B cell (primary cell): ENCODE results near the gene RANBP3L. TPM values are rescaled to one million over a fixed set of nuclear protein-coding genes. Genes with fewer than 3 reads are reported as not detected.

Source experiments
- ATAC-seq: fragments of 200-7000 bp; cut with Tn5 transposase; one replicate; pipeline ENCODE4 v1.10.0; 2021; ENCODE audit warnings: low read depth, mild to moderate bottlenecking, moderate number of reproducible peaks, moderate library complexity
- CTCF ChIA-PET: fragments of 350-600 bp; sonication (Branson Sonifier 250); formaldehyde crosslinking; loops from one replicate; lab custom pipeline; 2021; ENCODE audit warnings: antibody characterized with exemption, inconsistent platforms; lab: Charles Lee
- POLR2A ChIA-PET: fragments of 350-600 bp; sonication (Branson Sonifier 250); formaldehyde crosslinking; loops from one replicate; lab custom pipeline; 2021; ENCODE audit warnings: antibody characterized with exemption; lab: Charles Lee
- DNase-seq: peaks from one replicate; pipeline ENCODE4 v3.0.0; 2013
- H2AFZ ChIP-seq: 2 replicates; pipeline ENCODE4 v1.6.1; 2012; ENCODE audit warnings: mild to moderate bottlenecking, low read depth, low read length; ENCODE audit not compliant: insufficient read depth, poor library complexity, severe bottlenecking
- H3K27ac ChIP-seq, 2 donors: 1 replicate in 1 of 2; 2 replicates in 1 of 2; pipeline ENCODE4 v1.5.1; 2012 to 2013; ENCODE audit warnings: low read length in 2 of 2, mild to moderate bottlenecking in 2 of 2, moderate library complexity in 1 of 2
- H3K27me3 ChIP-seq, 4 experiments: fragments of 200-600 bp in 1 of 4; sonication (generic) in 1 of 4; replicated peaks in 1 of 4; 1 replicate in 2 of 4; 2 replicates in 2 of 4; pipeline versions ENCODE4 v1.6.1 to v1.7.0; 2013 to 2016; ENCODE audit warnings: low read length in 3 of 4, mild to moderate bottlenecking in 2 of 4, mixed read lengths in 1 of 4, moderate library complexity in 1 of 4; ENCODE audit not compliant: insufficient read depth in 4 of 4, control insufficient read depth in 3 of 4; ENCODE audit errors: control extremely low read depth in 1 of 4
- H3K36me3 ChIP-seq, 2 experiments: replicated peaks in 1 of 2; 1 replicate in 1 of 2; 2 replicates in 1 of 2; pipeline versions ENCODE4 v1.6.1 to v1.7.1; 2013; ENCODE audit warnings: low read length in 1 of 2; ENCODE audit not compliant: insufficient read depth in 2 of 2, control insufficient read depth in 1 of 2; ENCODE audit errors: control extremely low read depth in 1 of 2, extremely low read depth in 1 of 2
- H3K4me1 ChIP-seq, 2 donors: fragments of 200-600 bp in 1 of 2; sonication (generic) in 1 of 2; 1 replicate in 1 of 2; 2 replicates in 1 of 2; pipeline versions ENCODE4 v1.5.1 to v1.6.1; 2013 to 2017; ENCODE audit warnings: low read length in 2 of 2; ENCODE audit not compliant: control insufficient read depth in 2 of 2, insufficient read depth in 2 of 2
- H3K4me2 ChIP-seq: replicated peaks from 2 replicates; pipeline ENCODE3; 2012; ENCODE audit warnings: mild to moderate bottlenecking, low read depth, low read length; ENCODE audit not compliant: poor library complexity, severe bottlenecking
- H3K4me3 ChIP-seq, 5 experiments: fragments of 200-600 bp in 1 of 5; sonication (generic) in 1 of 5; 1 replicate in 3 of 5; 2 replicates in 2 of 5; pipeline versions ENCODE4 v1.5.1 to v1.7.0; 2011 to 2016; ENCODE audit warnings: low read length in 4 of 5, mild to moderate bottlenecking in 4 of 5, low read depth in 2 of 5, control low read depth in 1 of 5, moderate library complexity in 1 of 5; ENCODE audit not compliant: insufficient read depth in 1 of 5; ENCODE audit errors: control extremely low read depth in 1 of 5, extremely low read depth in 1 of 5
- H3K79me2 ChIP-seq: fragments of 200-600 bp; sonication (generic); one replicate; pipeline ENCODE4 v1.6.0; 2016; ENCODE audit warnings: low read length; ENCODE audit not compliant: control insufficient read depth, insufficient read depth
- H3K9ac ChIP-seq: fragments of 200-600 bp; sonication (generic); 2 replicates; pipeline ENCODE4 v1.6.1; 2017; ENCODE audit warnings: mild to moderate bottlenecking, low read length, moderate library complexity
- H3K9me3 ChIP-seq, 3 donors: one replicate each; pipeline versions ENCODE4 v1.6.1 to v1.7.1; 2013; ENCODE audit warnings: low read length in 2 of 3; ENCODE audit not compliant: control insufficient read depth in 2 of 3, insufficient read depth in 1 of 3; ENCODE audit errors: control extremely low read depth in 1 of 3
- H4K20me1 ChIP-seq: 2 replicates; pipeline ENCODE4 v1.6.0; 2012; ENCODE audit warnings: mild to moderate bottlenecking, low read length; ENCODE audit not compliant: insufficient read depth, control insufficient read depth, poor library complexity, severe bottlenecking
- H3K27ac Mint-ChIP-seq: one replicate; pipeline ENCODE4 v1.8.0; 2021; ENCODE audit warnings: mixed read lengths
- H3K27me3 Mint-ChIP-seq: one replicate; pipeline ENCODE4 v1.8.0; 2021; ENCODE audit warnings: mixed read lengths
- H3K4me1 Mint-ChIP-seq: one replicate; pipeline ENCODE4 v1.8.0; 2021; ENCODE audit warnings: mixed read lengths
- H3K4me3 Mint-ChIP-seq: one replicate; pipeline ENCODE4 v1.8.0; 2021; ENCODE audit warnings: mixed read lengths
- H3K9me3 Mint-ChIP-seq: one replicate; pipeline ENCODE4 v1.8.0; 2022; ENCODE audit warnings: mixed read lengths; ENCODE audit not compliant: insufficient read depth
- EZH2 ChIP-seq: IDR thresholded peaks from 2 replicates; pipeline ENCODE4 v1.6.1; 2012; ENCODE audit warnings: borderline replicate concordance, low read depth, mild to moderate bottlenecking, moderate library complexity, low read length; ENCODE audit not compliant: insufficient read depth, poor library complexity, severe bottlenecking
- WGBS: methylation state at CpG from one replicate; pipeline ENCODE4 v1.1.5; 2013; ENCODE audit warnings: missing lambda C conversion rate; ENCODE audit not compliant: insufficient coverage; 5-methylcytosine and 5-hydroxymethylcytosine counted together
- intact Hi-C: fragments of 100-400 bp; cut with micrococcal nuclease; formaldehyde crosslinking; loops from one replicate; pipeline ENCODE4 v1.10.0; 2022
- polyA plus RNA-seq: library from polyadenylated mRNA; depleted of rRNA; stranded (reverse); fragments of >200 nt; gene quantifications from 2 replicates; pipeline ENCODE4 v1.2.3, GENCODE V29; 2012
- total RNA-seq, 2 donors: library from RNA; stranded (reverse); fragments of 120-200 nt in 1 of 2; gene quantifications; 1 replicate in 1 of 2; 2 replicates in 1 of 2; pipeline versions ENCODE4 v1.2.3 to v1.2.4, GENCODE V29; 2013 to 2022
- TF ChIP-seq, protein P1 (sequence below): fragments of 200-600 bp; IDR thresholded peaks from one replicate; pipeline ENCODE4 v1.8.0; 2022; ENCODE audit warnings: antibody characterized with exemption, mild to moderate bottlenecking

The RANBP3L gene
- total and polyA plus RNA-seq, 2 donors (not counting 1 experiment from before 2014, with no cell fraction given) = not detected

DNA sequence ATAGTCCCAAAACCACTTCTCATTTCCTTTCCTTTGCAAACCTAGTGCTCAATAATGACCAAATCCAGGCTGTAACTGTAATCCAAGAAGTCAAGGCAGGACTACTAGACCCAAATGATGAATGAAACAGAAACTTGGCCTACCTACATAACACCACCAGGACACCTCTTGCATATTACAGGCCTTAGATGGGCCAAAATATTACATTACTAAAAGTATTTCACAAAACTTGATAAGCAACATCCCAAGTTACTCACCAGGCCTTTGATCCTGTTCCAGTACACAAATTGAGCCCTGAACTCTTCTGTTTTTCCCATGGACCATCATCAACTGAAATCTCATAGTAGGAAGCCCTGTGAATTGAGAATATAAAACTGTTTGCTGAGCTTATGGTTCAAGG is 94.8 kb downstream of the RANBP3L start:
- Histone ChIP-seq H3K9me3 (no peaks in the 10 kb centered on the region), H3K4me1 (no peaks in the 10 kb centered on the region), H2AFZ (no peak overlapping the region), H3K27me3 (no peaks in the 10 kb centered on the region), H3K4me3 (no peak overlapping the region), H3K79me2 (no peaks in the 10 kb centered on the region), H3K27ac (no peak overlapping the region), H3K4me2 (no peak overlapping the region), H3K36me3 (no peaks in the 10 kb centered on the region), H4K20me1 (no peaks in the 10 kb centered on the region), H3K9ac (no peak overlapping the region)
- no peak overlapping the region for H3K27ac Mint-ChIP-seq
- H3K4me1 Mint-ChIP-seq = no peaks in the 10 kb centered on the region
- no peaks in the 10 kb centered on the region for H3K27me3 Mint-ChIP-seq
- H3K4me3 Mint-ChIP-seq = no peak overlapping the region
- ATAC-seq (no peak), DNase-seq (no peak)
- TF ChIP-seq, protein P1, sequence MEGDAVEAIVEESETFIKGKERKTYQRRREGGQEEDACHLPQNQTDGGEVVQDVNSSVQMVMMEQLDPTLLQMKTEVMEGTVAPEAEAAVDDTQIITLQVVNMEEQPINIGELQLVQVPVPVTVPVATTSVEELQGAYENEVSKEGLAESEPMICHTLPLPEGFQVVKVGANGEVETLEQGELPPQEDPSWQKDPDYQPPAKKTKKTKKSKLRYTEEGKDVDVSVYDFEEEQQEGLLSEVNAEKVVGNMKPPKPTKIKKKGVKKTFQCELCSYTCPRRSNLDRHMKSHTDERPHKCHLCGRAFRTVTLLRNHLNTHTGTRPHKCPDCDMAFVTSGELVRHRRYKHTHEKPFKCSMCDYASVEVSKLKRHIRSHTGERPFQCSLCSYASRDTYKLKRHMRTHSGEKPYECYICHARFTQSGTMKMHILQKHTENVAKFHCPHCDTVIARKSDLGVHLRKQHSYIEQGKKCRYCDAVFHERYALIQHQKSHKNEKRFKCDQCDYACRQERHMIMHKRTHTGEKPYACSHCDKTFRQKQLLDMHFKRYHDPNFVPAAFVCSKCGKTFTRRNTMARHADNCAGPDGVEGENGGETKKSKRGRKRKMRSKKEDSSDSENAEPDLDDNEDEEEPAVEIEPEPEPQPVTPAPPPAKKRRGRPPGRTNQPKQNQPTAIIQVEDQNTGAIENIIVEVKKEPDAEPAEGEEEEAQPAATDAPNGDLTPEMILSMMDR = no peak
- TF ChIP-seq EZH2 = no peak
- POLR2A ChIA-PET = no interaction called here
- H3K9me3 Mint-ChIP-seq = peaks cover 3% of the 10 kb centered on the region
- CTCF ChIA-PET = interaction anchor here (1.3 kb wide), 1 partner anchor 11 kb away, joined by 3 read pairs; no protein-coding TSS in a partner anchor
- intact Hi-C loops = no loop called here

GRCh38 chr5:36205329-36205728 is 96.4 kb downstream of the RANBP3L start:
- DNase-seq = no peak
- Mint-ChIP-seq H3K27ac (no peak overlapping the region), H3K4me3 (no peak overlapping the region), H3K9me3 (peaks cover 3% of the 10 kb centered on the region), H3K4me1 (no peaks in the 10 kb centered on the region), H3K27me3 (no peaks in the 10 kb centered on the region)
- WGBS = 100% methylated on average over 1 of the region's 2 CpGs
- Histone ChIP-seq H3K79me2 (no peaks in the 10 kb centered on the region), H3K36me3 (peaks cover 0 to 3% of the 10 kb centered on the region in 2 experiments), H3K4me2 (no peak overlapping the region), H3K4me3 (no peak overlapping the region), H4K20me1 (no peaks in the 10 kb centered on the region), H3K9ac (no peak overlapping the region), H3K9me3 (no peaks in the 10 kb centered on the region), H3K27me3 (no peaks in the 10 kb centered on the region), H3K4me1 (no peaks in the 10 kb centered on the region), H2AFZ (no peak overlapping the region), H3K27ac (no peak overlapping the region)
- ATAC-seq = no peak
- CTCF ChIA-PET = interaction anchor here (1.3 kb wide), 1 partner anchor 8 kb away, joined by 3 read pairs; no protein-coding TSS in a partner anchor
- intact Hi-C loops = no loop called here
- TF ChIP-seq, protein P1 = no peak
- TF ChIP-seq EZH2 = no peak
- POLR2A ChIA-PET = no interaction called here
